Endothelial cell of hepatic sinusoid (primary cell): ENCODE data around the gene CCDC51.

Source experiments
- in situ Hi-C: cut with HindIII; loops from 2 replicates; pipeline ENCODE4 v1.10.0; 2017; ENCODE audit warnings: low sequenced_read_pairs

Gene CCDC51

DNA sequence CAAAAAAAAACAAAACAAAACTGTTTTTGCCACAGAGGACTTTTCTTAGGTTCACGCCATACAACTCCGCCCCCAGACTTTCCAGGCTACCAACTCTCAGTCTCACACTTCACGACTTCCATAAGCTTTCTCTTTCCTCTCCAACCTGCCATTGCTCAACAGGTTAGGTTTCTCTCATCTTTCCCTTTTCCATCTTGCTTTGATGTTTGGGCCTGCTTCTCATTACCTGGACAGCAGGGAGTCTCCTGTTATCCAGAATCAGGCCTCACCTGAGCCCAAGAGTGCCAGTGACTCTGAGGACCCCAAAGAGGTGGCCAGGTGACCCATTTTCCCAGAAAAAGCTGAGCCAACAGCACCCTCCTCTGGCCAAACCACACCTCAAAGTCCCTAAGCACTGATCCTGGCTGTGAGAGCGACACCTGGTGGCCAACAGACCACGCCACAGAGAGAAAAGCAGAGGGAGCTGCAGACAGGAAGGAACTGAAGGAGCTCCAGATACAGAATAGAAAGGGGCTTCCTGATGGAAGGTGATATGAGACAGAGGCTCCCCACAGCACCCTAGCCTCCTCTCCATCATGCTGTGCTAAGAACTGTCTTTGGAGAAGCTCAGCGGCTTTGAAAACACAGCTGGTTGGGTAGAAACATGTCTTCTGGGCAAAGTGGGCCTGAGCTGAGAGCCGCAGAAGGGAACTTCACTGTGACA, 4.0 kb downstream of the CCDC51 start:
- in situ Hi-C loops: loop anchor here (10.0 kb wide), 1 partner anchor 211 kb away; the partner anchor contains the start of gene CAMP

DNA sequence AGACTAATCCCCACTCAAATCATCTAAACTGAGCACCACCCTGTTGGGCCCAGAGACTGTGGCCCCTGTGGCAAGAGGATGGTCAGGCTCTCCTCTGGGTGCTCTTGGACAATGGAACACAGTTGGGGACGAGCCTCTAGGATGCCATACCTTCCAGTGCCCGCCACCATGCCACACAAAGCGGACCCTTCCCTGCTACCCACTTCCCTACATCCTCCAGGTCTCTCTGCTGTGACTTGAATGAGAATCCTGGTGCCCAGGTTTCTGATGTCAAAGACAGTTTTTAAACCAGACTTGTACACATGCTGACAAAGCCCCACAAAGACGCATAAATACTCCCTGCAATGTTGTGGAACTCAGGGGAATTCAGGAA, 4.7 kb downstream of the CCDC51 start:
- in situ Hi-C loops: loop anchor here (10.0 kb wide), 1 partner anchor 210 kb away; the partner anchor contains the start of gene CAMP

- in situ Hi-C loops: loop anchor here (10.0 kb wide), 1 partner anchor 210 kb away; the partner anchor contains the start of gene CAMP
Observed at GRCh38 chr3:48434591-48435222, 5.2 kb downstream of the CCDC51 start.

- in situ Hi-C loops: loop anchor here (10.0 kb wide), 1 partner anchor 209 kb away; the partner anchor contains the start of gene CAMP
Observed at GRCh38 chr3:48433472-48434118, 6.3 kb downstream of the CCDC51 start.

GRCh38 chr3:48432411-48433371, 7.2 kb downstream of the CCDC51 start:
- in situ Hi-C loops: loop anchor here (10.0 kb wide), 1 partner anchor 208 kb away; the partner anchor contains the start of gene CAMP

- in situ Hi-C loops: loop anchor here (10.0 kb wide), 1 partner anchor 207 kb away; the partner anchor contains the start of gene CAMP
Observed at GRCh38 chr3:48431224-48432029, 8.5 kb downstream of the CCDC51 start.

GRCh38 chr3:48430708-48431101, 9.2 kb downstream of the CCDC51 start:
- in situ Hi-C loops: loop anchor here (10.0 kb wide), 1 partner anchor 206 kb away; the partner anchor contains the start of gene CAMP

DNA sequence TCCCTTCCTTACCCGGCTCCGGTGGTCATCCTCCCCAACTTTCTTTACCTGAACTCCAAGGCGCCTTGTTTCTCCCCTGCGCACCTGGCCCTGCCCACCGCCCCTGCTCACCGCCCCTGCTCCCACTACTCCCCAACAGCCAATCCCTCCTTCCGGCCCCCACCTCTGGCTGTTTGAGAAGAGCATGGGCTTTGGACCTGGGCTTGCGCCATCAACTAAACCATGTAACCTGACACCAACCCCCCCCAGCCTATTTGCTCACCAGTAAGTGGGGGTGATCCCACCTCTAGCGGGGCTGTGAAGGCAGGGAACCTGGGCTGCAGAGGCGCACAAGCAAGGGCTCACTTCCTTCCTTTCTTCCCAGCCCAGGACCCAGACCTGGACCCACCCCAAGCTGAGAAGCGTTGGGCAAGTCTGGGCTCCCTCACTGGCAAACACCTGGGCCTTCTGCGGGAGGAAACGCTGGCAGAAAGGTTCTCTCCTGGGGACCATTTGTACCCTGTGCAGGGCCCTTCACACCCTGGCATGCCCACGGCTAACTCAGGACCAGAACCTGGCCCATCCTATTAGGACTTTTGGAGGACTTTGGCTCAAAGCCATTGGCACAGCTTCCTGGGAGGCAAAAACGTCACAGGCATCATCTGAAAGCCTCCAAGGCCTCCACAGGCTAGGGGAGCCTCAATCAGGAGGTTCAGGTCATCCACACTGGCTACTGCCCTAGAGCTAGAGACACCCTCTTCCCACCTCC, 9.8 kb downstream of the CCDC51 start, which contains the start of gene PLXNB1:
TSS of gene PLXNB1 (minus strand) at position 127 of the 748 bp plus-strand sequence. CDS start 5,475 bp downstream, outside the sequence.
- in situ Hi-C loops: loop anchor here (10.0 kb wide), 1 partner anchor 205 kb away; the partner anchor contains the start of gene CAMP

DNA sequence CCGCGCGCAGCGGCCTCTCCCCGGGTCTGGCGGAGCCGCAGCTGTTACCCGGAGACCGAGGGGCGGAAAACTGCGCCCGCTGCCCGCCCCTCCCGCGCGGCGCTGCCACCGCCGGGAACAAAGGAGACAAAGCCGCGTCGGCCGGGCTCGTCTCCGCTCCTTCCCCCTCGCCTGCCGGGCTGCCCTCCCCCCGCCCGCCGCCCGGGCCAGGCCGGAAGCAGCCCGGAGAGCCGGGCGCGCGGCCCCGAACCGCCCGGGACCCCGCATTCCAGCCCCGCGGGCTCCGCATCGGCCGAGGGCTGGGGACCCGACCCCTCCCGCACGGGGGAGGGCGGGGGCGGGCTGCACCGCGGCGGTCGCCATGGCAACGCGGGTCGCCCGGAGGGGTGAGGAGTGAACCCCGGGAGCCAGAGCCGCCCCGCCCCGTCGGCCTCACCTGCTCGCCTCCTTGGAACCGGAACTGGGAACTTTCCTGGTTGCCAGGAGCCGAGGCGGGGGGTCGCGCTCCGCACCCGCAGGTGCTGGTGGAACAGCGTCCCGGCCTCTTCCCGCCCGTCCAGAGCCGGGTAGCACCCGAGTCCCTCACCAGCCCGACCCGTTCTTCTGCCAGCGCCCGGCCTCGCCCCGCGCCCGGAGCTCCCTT, 10.5 kb downstream of the CCDC51 start:
- in situ Hi-C loops: no loop called here

DNA sequence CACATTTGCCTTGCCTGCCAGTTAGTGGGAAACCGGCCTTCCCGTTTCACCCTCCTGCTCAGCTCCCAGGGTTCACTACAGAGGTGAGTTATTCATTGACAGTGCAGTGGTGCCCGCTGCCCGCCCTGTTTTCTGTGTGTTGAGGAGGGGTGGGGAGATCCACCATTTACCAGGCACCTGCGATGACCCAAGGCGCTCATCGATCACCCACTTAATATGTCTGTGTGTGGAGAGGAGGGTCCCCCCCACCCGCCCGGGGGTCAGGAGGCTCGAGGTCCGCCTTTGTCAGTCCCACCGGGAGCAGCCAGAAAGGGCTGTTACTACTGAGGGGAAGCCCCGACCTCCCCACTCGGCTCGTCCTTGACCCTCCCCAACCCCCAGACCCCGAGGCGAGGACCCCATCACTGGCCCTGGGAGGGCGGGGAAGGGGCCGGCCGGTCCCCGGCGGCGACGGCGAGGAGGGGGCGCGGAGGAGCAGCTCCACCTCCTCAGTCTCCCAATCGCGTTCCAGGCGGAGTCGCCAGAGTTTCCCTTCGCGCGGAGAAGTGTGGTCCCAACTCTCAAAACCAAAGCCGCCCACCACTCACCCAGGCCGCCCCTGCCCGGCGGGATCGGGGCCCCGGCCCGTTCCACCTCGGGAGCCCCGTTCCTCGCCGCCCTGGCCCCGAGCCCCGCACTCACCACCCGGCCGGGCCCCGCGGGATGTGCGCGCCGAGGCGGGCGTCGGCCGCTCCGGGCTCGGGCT, 11.2 kb downstream of the CCDC51 start:
- in situ Hi-C loops: no loop called here

DNA sequence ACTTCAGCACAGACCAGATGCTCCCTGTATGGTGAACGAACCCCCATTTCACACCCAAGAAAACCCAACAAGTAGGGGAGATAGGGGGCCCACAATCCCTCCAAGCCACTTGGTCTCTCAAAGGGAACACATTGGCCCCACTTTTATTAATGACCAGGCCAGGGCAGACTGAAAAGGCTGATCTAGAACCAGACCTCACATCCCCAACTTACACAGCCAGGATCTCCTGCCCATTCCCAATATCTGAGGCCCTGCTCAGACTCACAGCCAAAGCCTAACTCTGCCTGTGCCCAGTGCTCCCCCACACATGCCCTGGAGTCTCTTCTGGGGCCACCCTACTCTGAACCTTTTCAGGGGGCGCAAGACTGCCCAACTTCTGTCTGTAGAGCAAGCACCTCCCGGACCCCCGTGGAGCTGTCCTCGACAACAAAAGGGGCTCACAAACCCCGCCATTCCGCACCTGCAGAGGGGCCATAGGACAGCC, 11.8 kb downstream of the CCDC51 start:
- in situ Hi-C loops: no loop called here

DNA sequence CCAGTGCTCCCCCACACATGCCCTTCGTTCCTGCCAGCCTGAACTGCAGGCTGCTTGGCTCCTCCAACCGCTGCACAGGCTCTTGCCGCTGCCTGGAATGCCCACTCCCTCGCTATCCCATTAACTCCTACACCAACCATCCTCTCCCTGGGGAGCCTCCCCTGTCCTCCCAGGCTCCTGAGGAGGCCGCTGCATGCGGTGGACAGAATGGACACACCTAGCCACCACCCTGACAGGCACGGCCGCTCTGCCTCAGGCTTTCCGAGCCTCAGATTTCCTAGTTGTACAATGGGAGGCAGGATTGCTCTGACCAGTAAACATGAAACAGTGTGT, 12.3 kb downstream of the CCDC51 start:
- in situ Hi-C loops: no loop called here

- in situ Hi-C loops: no loop called here
Observed at GRCh38 chr3:48426944-48427629, 12.8 kb downstream of the CCDC51 start.

DNA sequence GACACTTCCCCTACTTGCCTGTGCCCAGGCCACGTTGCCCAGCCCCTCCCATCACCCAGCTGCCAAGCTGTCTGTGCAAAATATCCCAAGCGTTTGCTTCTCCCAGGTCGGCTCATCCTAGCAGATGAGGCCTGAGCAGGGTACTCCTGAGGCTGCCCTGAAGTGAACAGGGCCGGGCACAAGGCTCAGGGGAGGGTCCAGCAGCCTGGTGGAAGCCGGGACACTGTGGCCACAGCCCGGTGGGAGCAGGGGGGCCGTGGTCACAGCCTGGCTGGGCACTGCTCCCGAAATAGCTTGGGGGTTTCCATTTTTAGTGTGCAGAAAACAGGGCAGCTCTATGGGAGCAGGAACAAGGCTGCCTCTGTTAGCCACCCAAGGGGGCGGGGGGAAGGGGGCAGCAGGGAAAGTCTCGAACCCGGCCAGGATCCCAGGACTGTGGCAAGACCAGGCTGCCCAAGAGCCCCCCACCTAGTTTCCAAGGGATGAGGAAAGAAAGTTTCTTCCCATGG, 13.5 kb downstream of the CCDC51 start:
- in situ Hi-C loops: no loop called here

GRCh38 chr3:48425281-48425812, 14.6 kb downstream of the CCDC51 start:
- in situ Hi-C loops: no loop called here

- in situ Hi-C loops: no loop called here
Observed at GRCh38 chr3:48423883-48424695, 15.8 kb downstream of the CCDC51 start.
